Mammary epithelial cell (primary cell): ENCODE results near the gene WNT9A.
"Not testable (repeated sequence)": the region's sequence is repeated elsewhere in the genome, so short reads cannot be mapped to it uniquely, and the experiment has no call there.

Experiments
- CTCF ChIP-seq, 2 donors: IDR thresholded peaks in 1 of 2; conservative IDR thresholded peaks in 1 of 2; 2 replicates each; pipeline ENCODE4 v1.5.1; 2011 to 2012; ENCODE audit warnings: inconsistent platforms in 2 of 2, low read length in 2 of 2, mild to moderate bottlenecking in 2 of 2, control low read depth in 1 of 2, low read depth in 1 of 2; ENCODE audit not compliant: insufficient read depth in 1 of 2; ENCODE audit errors: extremely low read depth in 1 of 2
- EZH2 ChIP-seq: IDR thresholded peaks from 2 replicates; pipeline ENCODE4 v1.6.1; 2012; ENCODE audit warnings: low read length, inconsistent platforms, borderline replicate concordance

GRCh38 chr1:227973724-227974288 lies 26.1 kb upstream of the WNT9A start:
- not testable (repeated sequence) for TF ChIP-seq EZH2; CTCF (conservative IDR thresholded peaks at IDR 0.05 in 1 of 2, IDR thresholded peaks at IDR 0.05 in 1 of 2; ENCODE audit: extremely low read depth in 1 of 2, insufficient read depth in 1 of 2, low read depth in 1 of 2, low read length in 2 of 2)
